ENCODE results near the gene GPR65.

Gene GPR65

GRCh38 chr14:87971010-87971409, 33.9 kb upstream of the GPR65 start:
- ChIA-PET POLR2A (ENCODE audit: low non-redundant PET) (no interaction called here), CTCF (no interaction called here)
- no peak overlapping the region for H3K27ac ChIP-seq
- no peak for DNase-seq (ENCODE audit: low spot score)
- TF ChIP-seq CTCF (conservative IDR thresholded peaks at IDR 0.05; ENCODE audit: low read depth): no peak

GRCh38 chr14:87975636-87976035, 29.3 kb upstream of the GPR65 start:
- H3K27ac ChIP-seq: no peak overlapping the region
- POLR2A ChIA-PET (ENCODE audit: low non-redundant PET): no interaction called here
- CTCF ChIA-PET: no interaction called here
- TF ChIP-seq CTCF (conservative IDR thresholded peaks at IDR 0.05; ENCODE audit: low read depth): no peak
- no peak for DNase-seq (ENCODE audit: low spot score)

GRCh38 chr14:87979689-87980088, 25.2 kb upstream of the GPR65 start:
- no peak for TF ChIP-seq CTCF (conservative IDR thresholded peaks at IDR 0.05; ENCODE audit: low read depth)
- ChIA-PET CTCF (no interaction called here), POLR2A (ENCODE audit: low non-redundant PET) (no interaction called here)
- H3K27ac ChIP-seq: no peak overlapping the region
- no peak for DNase-seq (ENCODE audit: low spot score)

GRCh38 chr14:87989221-87989955, 15.5 kb upstream of the GPR65 start:
- POLR2A ChIA-PET (ENCODE audit: low non-redundant PET): no interaction called here
- TF ChIP-seq CTCF (conservative IDR thresholded peaks at IDR 0.05; ENCODE audit: low read depth): no peak
- H3K27ac ChIP-seq: no peak overlapping the region
- no peak for DNase-seq (ENCODE audit: low spot score)
- CTCF ChIA-PET: interaction anchor here (0.7 kb wide), 1 partner anchor 109 kb away, joined by 3 read pairs; no protein-coding TSS in a partner anchor

GRCh38 chr14:87989956-87990299, 15.0 kb upstream of the GPR65 start:
- POLR2A ChIA-PET (ENCODE audit: low non-redundant PET): no interaction called here
- CTCF ChIA-PET: interaction anchor here (0.7 kb wide), 1 partner anchor 105 kb away, joined by 3 read pairs; no protein-coding TSS in a partner anchor
- TF ChIP-seq CTCF (conservative IDR thresholded peaks at IDR 0.05; ENCODE audit: low read depth): no peak
- H3K27ac ChIP-seq: no peak overlapping the region
- no peak for DNase-seq (ENCODE audit: low spot score)

- no peak for DNase-seq (ENCODE audit: low spot score)
- CTCF ChIA-PET: interaction anchor here (0.7 kb wide), 1 partner anchor 105 kb away, joined by 3 read pairs; no protein-coding TSS in a partner anchor
- no peak for TF ChIP-seq CTCF (conservative IDR thresholded peaks at IDR 0.05; ENCODE audit: low read depth)
- H3K27ac ChIP-seq: no peak overlapping the region
- POLR2A ChIA-PET (ENCODE audit: low non-redundant PET): no interaction called here
These were observed 14.3 kb upstream of the GPR65 start for GRCh38 chr14:87990682-87991081.
